ENCODE measurements around the gene RRP8.

DNA sequence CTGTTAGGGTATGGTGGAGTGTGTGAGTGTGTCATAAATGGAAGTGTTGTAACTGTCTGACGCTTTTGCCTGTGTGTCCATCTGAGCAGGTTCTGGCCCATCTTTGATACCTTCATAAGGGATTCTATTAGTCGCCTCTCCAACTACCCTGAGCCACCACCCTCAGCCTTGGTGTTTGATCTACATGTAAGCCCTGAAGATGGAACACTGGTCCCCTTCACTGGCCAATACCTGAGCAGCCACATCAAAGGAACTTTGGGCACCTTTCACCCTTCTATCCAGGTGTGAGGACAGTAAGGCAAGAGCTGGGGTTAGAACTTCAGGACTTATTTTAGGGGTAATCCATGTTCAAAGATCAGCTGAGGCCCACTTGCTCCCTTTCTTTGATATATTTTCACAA is 55.3 kb downstream of the RRP8 start:
- TF ChIP-seq CTCF (IDR thresholded peaks at IDR 0.05) = no peak
- no peak for TF ChIP-seq EP300 (IDR thresholded peaks at IDR 0.05)
